Dermis microvascular lymphatic vessel endothelial cell (primary cell): ENCODE data around the gene VPS37C. TPM values are rescaled to one million over a fixed set of nuclear protein-coding genes. Genes with fewer than 3 reads are reported as not detected.
"Not testable (repeated sequence)": the region's sequence is repeated elsewhere in the genome, so short reads cannot be mapped to it uniquely, and the experiment has no call there.

Experiments used
- DNase-seq, 2 donors: peaks; one replicate each; pipeline versions ENCODE4 v3.0.0 to v3.0.0-alpha.2; 2010; ENCODE audit warnings: low read depth in 2 of 2
- total RNA-seq: library from RNA; depleted of rRNA; stranded (reverse); fragments of >200 nt; gene quantifications from 2 replicates; pipeline ENCODE4 v1.2.1, GENCODE V29; 2014

The VPS37C gene
- total RNA-seq: 5.1 and 7.5 TPM in 2 replicates

DNA sequence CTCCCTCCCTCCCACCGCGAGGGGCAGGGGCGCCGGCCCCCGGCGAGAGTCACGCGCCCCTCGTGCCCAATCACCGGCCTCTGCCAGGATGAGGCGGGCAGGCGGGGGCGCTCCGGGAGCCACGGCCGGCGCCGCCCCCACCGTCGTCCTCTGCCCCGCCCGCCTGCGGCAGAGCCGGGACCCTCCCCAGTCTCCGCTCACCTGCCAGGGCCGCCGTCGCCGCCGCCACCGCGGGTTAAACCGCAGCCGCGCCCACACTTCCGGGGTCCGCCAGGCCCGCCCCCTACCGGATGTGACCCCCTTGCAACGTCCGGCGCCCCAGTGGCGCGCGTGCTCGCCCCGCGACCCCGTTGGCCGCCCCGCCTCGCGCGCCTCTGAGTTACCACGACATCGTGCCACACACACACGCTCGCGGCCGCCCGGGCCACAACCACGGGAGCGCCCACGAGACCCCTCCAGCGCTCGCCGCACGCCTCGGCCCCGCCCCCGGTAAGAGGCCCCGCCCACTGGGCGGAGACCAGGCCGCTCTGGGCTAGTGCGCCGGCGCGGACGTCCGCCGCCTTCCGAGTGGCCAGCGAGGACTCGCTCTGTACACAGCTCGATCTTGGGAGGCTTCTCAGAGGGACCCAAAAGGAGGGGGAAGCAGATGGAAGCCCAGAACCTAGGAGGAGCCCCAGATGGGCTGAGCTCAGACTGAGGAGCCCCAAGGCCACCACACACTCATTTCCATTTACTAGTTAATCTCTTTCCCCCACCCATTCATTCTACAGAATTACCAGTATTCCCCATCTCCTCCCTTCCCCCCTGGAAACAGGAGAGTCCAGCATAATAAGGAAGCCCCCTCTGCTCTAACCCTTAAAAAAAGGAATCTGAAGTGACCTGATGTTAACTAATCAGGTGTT, at the start of gene VPS37C:
TSS of gene VPS37C (minus strand) at position 237 of the 902 bp plus-strand sequence. CDS start 22,597 bp downstream, outside the sequence.
- peak; percentile 35 to 84 for DNase-seq

DNA sequence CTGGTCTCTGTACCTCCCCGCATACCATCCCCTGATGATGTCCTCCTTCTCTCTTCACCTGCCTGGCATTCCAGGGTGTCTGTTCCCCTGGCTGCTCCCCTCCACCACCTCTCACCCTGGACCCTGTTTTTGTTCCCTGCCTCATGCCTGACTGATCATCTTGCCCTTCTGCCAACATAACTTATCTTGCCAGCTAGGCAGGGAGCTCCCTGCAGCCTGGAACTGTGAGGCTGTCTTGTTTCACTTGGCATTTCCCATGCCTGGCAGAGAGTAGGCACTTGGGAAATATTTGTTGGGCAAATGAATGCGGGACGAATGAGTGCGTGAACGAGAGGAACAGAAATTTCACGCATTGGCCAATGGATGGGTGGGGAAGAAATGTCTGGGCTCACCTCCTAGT, 49.4 kb upstream of the VPS37C start:
- DNase-seq: not testable (repeated sequence)

DNA sequence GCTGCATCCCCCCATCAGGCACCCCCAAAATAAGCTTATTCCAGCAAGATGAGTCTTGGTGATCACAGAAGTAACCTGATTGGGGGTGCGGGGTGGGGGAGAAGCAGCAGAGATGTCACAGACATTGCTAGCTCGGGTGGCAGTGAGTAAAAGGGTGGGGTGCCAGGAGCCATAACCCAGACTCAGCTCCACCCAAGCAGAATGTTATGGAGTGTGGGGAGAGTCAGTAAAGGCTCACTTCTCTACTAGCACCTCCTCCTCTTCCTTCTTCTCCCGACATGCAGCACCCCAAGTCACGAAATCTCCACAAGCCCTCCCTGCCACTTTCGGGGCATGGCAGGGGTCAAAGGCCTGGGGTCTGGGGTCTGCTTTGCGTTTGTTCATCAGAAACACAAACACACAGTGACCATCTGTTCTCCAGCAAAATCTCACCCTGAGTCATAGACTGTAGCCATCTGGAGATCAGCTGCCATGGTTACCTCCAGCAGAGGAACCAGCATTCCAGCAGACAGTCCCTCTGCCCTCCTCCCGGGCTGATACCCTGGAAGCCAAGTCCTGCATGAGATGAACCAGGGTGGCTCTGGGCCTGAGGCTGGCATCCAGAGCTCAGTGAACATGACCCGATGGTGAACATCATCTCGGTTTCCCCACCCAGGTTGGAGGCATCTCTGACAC, 46.5 kb upstream of the VPS37C start:
- not testable (repeated sequence) for DNase-seq

DNA sequence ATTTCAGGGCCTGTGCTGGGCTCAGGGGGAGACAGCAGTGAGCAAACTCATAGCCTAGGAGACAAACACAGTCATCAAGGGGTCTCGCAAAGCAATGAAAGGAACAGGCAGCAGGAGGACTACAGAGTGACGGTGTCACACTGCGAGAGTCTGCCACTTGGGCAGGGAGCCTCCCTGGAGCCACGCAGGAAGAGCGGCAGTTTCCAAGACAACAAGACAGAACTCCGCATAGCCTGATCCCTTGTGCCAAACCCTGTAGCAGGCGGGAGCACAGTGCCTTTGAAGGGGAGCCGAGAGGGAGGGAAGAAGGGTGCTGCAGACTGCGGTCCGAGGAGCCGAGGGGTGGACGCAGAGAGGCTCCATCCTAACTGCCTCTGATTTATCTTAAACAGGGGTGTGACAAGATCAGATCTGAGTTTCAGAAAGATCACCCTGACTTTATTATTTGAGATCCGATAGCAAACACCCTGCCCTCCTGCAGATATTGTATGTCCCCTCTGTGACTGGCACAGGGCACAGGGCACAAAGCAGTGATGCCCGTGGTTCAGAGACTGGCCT, 43.4 kb upstream of the VPS37C start:
- DNase-seq: not testable (repeated sequence)

DNA sequence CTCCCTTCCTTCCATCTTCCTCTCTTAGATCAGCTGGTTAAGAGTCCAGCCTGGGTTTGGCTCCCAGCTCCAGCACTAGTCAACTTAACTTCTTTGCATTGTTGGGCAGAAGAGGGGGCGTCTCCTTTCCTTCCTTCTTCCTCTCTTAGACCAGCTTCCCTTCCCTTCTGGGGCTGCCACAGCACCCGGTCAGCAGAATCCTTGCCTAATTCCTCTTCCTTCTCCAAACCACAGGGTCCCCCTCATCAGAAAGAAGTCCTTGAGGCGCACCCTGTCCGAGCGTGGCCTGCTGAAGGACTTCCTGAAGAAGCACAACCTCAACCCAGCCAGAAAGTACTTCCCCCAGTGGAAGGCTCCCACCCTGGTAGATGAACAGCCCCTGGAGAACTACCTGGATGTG, 42.6 kb upstream of the VPS37C start:
- not testable (repeated sequence) for DNase-seq

DNA sequence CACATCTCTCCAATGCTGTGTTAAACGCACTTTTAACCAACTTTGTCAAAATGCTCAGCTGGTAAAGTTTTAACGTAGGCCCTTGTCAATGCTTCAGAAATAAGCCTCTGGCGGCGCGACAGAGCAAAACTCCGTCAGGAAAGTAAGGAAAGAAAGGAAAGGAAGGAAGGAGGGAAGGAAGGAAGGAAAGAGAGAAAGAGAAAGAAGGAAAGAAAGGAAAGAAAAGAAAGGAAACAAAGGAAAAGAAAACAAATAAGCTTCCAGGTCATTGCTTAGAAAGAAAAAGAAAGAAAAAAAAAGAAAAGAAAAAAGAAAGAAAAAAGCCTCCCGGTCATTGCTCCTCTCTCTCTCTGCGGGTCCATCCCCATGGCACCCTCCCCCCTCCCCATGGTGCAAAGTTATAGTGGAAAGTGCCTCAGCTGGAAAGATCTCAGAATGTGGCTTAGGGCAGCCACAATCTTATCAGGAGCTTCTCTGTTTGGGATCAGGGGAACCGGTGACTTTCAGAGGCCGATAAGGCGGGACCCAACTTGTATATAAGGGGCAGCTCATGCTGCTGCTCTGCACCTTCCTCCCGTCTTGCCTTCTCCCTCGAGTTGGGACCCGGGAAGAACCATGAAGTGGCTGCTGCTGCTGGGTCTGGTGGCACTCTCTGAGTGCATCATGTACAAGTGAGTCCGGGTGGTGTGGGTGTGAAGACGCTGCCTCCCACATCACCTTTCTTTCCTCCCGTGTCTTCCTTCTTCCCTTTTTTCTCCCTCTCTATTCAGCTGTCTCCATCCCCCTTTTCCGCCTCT, 41.9 kb upstream of the VPS37C start, which contains the start of gene PGA3:
TSS of gene PGA3 (plus strand) at position 566 of the 797 bp plus-strand sequence. CDS start at position 616, 50 bp downstream.
- not testable (repeated sequence) for DNase-seq

DNA sequence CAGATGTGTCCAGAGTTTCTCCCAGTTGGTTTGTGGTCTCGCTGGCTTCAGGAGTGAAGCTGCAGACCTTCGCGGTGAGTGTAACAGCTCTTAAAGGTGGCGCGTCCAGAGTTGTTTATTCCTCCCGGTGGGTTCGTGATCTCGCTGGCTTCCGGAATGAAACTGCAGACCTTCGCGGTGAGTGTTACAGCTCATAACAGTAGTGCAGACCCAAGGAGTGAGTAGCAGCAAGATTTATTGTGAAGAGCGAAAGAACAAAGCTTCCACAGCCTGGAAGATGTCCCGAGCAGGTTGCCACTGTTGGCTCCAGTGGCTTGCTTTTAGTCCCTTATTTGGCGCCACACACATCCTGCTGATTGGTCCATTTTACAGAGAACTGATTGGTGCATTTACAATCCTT, 40.2 kb upstream of the VPS37C start:
- DNase-seq: no peak

DNA sequence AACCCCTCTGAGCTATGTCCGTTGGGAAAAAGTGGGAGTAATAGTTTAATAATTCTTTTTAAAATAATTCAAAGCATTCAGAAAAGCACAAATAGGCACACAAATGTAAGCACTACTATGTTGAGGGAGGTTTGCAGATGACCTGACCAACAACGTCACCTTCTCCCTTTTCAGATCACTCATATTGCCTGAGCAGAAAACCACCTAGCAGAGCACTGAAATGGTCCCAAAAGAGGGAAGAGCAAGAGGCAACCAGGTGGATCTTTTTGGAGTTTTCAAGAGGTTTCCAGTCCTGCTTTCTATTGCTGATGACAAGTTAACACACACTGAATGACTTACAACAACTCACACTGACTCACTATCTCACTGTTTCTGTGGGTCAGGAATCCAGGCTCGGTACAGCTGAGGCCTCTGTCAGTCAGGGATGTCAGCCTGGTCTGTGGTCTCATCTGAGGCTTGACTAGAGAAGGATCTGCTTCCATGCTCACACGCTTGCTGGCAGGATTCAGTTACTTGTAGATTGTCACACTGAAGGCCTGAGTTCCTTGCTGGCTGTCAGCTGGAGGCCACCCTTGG, 37.8 kb upstream of the VPS37C start:
- no peak for DNase-seq

DNA sequence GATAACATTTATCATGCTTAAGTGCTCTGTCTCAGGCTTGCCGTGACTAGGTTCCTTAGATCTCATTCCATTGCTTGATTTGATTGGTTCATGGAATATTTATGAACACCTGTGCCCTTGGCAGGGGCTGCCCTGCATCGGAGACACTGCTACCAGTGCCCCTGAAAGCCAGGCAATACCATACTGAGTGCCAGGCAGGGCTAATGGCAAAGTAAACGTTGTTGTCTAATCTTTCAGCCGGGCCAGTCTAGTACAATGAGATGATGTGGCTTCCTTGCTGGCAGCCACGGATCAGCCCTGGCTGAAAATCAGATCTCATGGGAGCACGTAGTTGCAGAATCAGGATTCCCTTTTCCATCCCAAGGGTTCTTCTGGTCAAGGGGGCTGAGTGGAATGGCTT, 37.1 kb upstream of the VPS37C start:
- no peak for DNase-seq

DNA sequence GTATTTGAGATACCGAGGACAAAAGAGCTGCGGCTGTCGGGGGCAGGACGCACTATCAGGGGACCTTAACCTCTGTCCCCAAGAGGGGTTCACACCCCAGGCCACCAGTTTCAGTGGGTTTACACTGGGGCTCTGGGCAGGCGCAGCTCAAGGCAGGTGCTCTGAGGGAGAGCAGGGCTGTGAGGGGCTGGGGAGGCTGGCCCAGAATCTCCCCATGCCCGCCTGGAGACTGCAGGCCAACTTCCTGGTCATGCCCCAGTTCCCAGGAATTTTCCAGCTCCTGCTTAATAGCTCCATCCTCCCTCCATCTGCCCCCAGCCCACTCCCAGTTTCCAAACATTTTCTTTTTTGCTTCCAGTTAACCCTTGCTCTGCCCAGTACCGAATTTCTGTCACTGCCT, 34.5 kb upstream of the VPS37C start:
- DNase-seq: no peak

DNA sequence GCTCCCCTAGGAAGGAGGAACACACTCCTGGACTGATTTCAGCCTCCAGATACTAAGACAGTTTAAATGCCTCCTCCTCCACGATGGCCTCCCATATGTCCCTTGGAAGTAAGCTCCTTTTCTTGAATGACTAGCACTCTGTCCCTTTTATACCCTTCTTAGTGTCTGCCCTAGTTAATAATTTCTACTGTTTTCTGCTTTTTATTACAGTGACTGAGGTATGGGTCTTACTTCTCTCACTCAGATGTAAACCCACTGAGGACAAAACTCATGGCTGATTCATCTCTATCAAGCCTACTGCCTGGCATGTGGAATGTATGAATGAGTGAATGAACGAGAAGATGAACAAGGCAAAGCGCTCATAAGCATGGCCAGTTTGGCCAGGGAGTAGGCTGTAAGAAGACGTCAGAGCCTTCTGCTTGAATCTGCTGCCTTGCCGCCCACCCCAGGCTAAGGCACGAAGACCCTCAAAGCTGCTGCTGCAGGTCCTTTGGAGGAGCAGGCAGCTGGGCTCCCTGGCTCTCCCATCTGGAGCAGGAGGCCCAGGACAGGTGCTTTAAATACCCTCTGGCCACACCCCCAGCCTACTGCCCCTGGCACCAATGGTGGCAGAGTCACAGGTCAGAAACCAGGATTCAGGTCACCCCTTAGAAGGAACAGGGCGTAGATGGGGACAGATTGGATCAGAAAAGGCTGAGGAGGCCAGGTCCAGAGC, 33.9 kb upstream of the VPS37C start:
- DNase-seq: no peak

DNA sequence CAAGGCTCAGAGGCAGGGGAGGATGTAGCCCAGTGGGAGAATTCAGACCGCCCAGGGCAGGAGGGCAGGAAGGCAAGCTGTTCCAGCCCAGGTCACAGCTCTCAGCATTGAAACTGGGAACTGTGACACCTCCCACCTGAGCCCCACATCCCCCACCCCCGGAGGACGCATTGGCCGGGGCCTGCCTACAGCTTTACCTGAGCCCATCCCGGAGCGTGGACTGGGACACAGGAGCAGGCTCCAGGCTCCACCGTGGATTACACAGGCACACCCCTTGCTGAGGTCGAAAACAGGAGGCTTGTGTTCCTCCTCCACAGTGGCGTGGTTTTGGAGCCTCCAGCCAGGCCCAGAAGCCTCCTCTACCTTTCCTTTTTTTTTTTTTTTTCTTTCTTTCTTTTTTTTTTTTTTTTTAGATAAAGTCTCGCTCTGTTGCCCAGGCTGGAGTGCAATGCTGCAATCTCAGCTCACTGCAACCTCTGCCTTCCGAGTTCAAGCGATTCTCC, 33.0 kb upstream of the VPS37C start:
- DNase-seq: no peak

DNA sequence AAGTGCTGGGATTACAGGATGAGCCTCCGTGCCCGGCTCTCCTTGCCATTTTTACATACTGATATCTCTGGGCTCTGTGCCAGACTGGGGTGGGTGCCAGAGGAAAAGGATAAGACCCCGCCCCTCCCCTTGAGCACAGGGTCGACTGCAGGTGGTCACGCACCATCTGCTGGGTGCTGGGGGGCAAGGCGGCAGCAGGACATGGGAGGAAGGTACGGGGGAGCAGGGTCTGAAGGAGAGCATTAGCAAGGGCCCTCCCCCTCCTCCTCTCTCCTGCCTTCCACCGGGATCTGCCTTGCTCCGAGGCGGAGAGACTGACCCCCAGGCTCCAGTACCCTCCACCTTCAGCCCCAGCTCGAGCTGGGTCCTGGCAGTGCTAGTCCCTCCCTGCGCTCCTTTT, 32.4 kb upstream of the VPS37C start:
- DNase-seq: no peak

DNA sequence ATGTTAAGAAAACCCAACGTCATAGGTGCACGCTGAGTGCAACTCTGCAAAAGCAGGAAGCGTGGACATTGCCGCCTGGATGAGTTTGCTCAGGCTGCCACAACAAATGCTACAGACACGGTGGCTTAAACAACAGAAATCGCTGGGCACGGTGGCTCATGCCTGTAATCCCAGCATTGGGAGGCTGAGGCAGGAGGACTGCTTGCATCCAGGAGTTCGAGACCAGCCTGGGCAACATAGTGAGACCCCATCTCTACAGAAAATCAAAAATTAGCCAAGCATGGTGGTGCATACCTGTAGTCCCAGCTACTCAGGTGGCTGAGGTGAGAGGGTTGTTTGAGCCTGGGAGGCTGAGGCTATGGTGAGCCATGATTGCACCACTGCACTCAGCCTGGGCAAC, 28.7 kb upstream of the VPS37C start:
- no peak for DNase-seq

DNA sequence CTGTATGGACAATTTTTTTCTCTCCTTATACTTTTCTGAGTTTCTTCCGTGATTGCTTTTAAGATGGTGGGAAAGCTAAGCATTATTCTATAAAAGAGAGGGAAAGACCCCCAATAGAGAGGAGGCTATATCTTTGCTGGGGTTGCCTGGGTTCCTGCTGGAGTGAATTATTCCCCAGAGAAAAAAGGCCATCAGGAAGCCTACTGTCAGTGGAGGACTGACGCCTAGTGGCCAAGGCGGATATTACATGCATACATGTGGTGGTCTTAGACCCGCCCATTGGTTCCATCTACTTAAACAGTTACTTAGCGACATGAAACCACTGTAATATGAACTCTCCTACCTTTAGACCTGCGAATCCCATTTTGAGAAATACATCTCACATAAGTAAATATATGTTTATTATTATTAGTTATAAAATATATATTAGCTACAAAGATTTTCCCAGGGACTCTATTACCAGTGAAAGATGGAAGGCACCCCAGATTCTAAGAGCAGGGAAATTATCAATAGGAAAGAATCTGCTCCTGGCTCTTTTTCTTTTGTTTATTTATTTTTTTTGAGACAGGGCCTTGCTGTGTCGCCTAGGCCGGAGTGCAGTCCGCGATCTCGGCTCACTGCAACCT, 26.4 kb upstream of the VPS37C start:
- DNase-seq: peak; percentile 64 to 84

DNA sequence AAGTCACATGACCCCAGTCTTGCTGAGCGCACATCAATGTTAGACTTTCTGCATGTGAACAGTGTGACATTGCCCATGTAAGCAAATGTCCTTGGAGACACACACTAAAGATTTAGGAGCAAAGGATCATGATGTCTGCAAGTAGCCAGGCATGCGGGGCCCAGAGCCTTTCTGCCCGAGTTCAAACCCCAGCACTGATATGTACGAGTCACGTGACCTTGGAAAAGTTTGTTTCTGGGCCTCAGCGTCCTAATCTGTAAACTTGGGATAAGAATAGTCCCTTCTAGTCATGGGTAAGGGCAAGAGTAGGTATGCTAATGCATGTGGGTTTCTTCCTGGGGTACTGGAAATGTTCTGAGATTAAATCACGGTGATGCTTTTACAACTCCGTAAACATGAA, 25.3 kb upstream of the VPS37C start:
- no peak for DNase-seq

DNA sequence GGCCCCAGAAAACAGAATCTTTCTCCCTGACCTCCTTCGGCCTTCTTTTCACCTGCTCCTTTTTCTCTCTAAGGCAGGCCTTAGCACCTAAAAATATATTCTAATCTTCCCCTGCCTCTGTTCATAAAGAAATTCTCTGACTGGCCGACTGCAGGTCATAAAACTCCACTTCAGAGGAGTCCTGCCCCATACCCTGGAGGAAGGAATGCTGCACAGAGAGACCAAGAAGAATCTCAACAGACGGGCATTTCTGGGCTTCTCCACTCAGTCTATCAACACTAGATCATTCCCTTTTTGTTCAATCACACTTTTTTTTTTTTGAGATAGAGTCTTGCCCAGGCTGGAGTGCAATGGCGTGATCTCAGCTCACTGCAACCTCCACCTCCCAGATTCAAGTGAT, 22.4 kb upstream of the VPS37C start:
- no peak for DNase-seq

DNA sequence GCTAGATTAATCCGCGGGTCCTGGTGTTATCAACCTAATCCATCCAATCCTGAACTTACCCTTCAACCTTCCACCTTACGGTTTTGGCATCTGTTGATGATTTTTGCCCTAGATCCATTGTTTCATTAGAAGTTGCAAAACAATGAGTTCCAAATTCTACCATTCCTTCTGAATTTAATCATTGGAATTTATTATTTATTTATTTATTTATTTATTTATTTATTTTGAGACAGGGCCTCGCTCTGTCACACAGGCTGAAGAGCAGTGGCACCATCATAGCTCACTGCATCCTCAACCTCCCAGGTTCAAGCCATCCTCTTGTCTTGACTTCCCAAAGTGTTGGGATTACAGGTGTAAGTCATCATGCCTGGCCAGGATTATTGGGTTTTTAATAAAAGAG, 20.3 kb upstream of the VPS37C start:
- no peak for DNase-seq

DNA sequence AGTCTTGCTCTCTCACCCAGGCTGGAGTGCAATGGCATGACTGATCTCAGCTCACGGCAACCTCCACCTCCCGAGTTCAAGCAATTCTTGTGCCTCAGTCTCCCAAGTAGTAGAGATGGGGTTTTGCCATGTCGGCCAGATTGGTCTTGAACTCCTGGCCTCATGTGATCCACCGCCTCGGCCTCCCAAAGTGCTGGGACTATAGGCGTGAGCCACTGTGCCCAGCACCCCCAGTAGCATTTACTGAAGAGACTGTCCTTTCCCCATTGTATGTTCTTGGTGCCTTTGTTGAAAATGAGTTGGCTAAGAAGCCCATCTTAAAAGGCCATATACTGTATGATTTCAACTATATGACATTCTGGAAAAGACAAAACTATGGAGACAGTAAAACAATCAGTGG, 19.0 kb upstream of the VPS37C start:
- not testable (repeated sequence) for DNase-seq

DNA sequence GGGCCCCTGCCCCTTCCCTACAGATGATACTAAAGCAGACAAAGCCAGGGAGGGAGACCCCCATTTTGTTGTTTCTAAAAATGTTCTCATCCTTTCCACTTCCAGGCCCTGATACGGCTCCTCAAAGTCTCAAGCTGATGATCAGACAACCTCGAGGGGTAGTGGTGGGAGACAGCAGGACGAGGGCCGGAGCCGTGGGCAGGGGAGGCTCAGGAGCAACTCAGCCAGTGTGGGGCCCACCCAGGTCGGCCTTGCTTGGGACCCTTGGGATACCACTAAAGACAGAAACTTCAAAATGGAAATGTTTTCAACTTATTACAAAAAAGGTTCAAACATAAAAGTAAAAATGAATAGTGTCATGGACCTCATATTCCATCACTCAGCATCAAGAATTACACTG, 15.2 kb upstream of the VPS37C start:
- no peak for DNase-seq
